Esophagus squamous epithelium (tissue), 5 donors: ENCODE measurements around the gene CPSF4L. TPM values are rescaled to one million over a fixed set of nuclear protein-coding genes. Genes with fewer than 3 reads are reported as not detected.

Experiments
- DNase-seq: peaks from one replicate; lab custom pipeline; 2025; lab: John Stamatoyannopoulos, UW
- H3K27ac ChIP-seq, 4 donors: fragments of 200-600 bp; sonication (generic); one replicate each; pipeline ENCODE4 v1.5.1; 2016 to 2019; ENCODE audit warnings: mild to moderate bottlenecking in 1 of 4
- H3K27me3 ChIP-seq, 4 donors: fragments of 200-600 bp; sonication (generic); 1 replicate in 3 of 4; 2 replicates in 1 of 4; pipeline versions ENCODE4 v1.5.1 to v1.6.0; 2017 to 2021; ENCODE audit warnings: antibody characterized with exemption in 1 of 4
- H3K36me3 ChIP-seq, 3 donors: fragments of 200-600 bp; sonication (generic); one replicate each; pipeline ENCODE4 v1.5.1; 2016 to 2019
- H3K4me1 ChIP-seq, 3 donors: fragments of 200-600 bp; sonication (generic); one replicate each; pipeline ENCODE4 v1.5.1; 2017 to 2019
- H3K4me3 ChIP-seq, 4 donors: fragments of 200-600 bp; sonication (generic); 1 replicate in 3 of 4; 2 replicates in 1 of 4; pipeline ENCODE4 v1.5.1; 2016 to 2019; ENCODE audit warnings: mild to moderate bottlenecking in 2 of 4, moderate library complexity in 1 of 4
- H3K9me3 ChIP-seq, 3 donors: fragments of 200-600 bp; sonication (generic); one replicate each; pipeline ENCODE4 v1.5.1; 2016 to 2019
- POLR2A ChIP-seq, 4 donors: fragments of 450-650 bp; IDR thresholded peaks; one replicate each; pipeline ENCODE4 v1.6.1; 2017; ENCODE audit warnings: antibody characterized with exemption in 4 of 4, mild to moderate bottlenecking in 4 of 4, moderate library complexity in 3 of 4
- WGBS, 2 donors: methylation state at CpG; one replicate each; pipeline ENCODE4 v1.1.5; 2018; 5-methylcytosine and 5-hydroxymethylcytosine counted together
- intact Hi-C: fragments of 100-400 bp; cut with DNase I; formaldehyde crosslinking; loops from one replicate; pipeline ENCODE4 v1.15.0; 2022
- total RNA-seq, 4 donors: library from RNA; depleted of rRNA; stranded (reverse); fragments of >200 nt; gene quantifications; one replicate each; pipeline ENCODE4 v1.1.0, GENCODE V29; 2016
- TF ChIP-seq, protein P1 (sequence below), 6 experiments: fragments of 450-650 bp in 4 of 6; fragments of 200-600 bp in 2 of 6; sonication (generic) in 2 of 6; IDR thresholded peaks; one replicate each; pipeline ENCODE4 v1.5.1; 2016 to 2019; ENCODE audit warnings: antibody characterized with exemption in 6 of 6, mild to moderate bottlenecking in 4 of 6, moderate library complexity in 4 of 6
- donor health status: DM: yes; HTN: yes; CAD: no.

CPSF4L gene
- total RNA-seq, 4 donors from 2014 or later, result not detected

DNA sequence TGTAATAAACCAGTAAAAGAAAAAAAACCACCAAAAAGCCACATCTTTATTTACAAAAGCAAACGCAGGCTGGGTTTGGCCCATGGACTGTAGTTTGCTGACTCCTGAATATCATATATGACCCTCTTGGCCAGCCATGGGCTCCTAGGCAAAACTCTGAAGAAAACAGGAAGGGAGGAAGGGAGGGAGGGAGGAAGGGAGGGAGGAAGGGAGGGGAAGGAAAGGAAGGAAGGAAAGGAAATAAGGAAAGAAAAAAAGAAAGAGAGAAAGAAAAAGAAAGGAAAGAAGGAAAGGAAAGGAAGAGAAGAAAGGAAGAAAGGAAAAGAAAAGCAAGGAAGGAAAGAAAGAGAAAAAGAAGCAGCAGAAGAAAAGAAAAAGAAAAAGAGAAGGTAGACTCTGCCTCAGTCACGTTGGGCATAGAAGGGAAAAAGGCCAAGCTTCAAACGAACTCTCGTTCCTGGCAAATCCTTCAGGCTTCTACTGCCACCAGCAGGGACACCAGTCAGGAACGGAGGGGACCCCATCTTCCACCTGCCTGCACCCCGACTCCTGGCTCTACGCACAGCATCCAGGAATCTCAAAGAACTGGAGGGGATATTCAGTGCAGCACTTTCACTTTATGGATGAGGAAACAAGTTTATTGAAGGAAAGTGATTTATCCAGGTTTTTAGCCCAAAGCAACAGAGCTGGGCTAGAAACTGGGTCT is 28.0 kb upstream of the CPSF4L start:
- no peak for DNase-seq
- TF ChIP-seq, protein P1, sequence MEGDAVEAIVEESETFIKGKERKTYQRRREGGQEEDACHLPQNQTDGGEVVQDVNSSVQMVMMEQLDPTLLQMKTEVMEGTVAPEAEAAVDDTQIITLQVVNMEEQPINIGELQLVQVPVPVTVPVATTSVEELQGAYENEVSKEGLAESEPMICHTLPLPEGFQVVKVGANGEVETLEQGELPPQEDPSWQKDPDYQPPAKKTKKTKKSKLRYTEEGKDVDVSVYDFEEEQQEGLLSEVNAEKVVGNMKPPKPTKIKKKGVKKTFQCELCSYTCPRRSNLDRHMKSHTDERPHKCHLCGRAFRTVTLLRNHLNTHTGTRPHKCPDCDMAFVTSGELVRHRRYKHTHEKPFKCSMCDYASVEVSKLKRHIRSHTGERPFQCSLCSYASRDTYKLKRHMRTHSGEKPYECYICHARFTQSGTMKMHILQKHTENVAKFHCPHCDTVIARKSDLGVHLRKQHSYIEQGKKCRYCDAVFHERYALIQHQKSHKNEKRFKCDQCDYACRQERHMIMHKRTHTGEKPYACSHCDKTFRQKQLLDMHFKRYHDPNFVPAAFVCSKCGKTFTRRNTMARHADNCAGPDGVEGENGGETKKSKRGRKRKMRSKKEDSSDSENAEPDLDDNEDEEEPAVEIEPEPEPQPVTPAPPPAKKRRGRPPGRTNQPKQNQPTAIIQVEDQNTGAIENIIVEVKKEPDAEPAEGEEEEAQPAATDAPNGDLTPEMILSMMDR (IDR thresholded peaks at IDR 0.05), result no peak
- TF ChIP-seq POLR2A (IDR thresholded peaks at IDR 0.05), result no peak
- H3K4me3 ChIP-seq, result no peak overlapping the region
- H3K27ac ChIP-seq, result peak overlapping the region; percentile 80 to 93 (median 85)
- no peaks in the 10 kb centered on the region for H3K9me3 ChIP-seq
- WGBS, 2 donors, result 54 to 55% methylated on average over 7 of the region's 7 CpGs
- no peaks in the 10 kb centered on the region for H3K27me3 ChIP-seq
- peaks cover 66 to 100% (median 98%) of the 10 kb centered on the region in 3 donors for H3K4me1 ChIP-seq
- H3K36me3 ChIP-seq, result peaks cover 13 to 31% (median 16%) of the 10 kb centered on the region in 3 donors
- intact Hi-C loops, result no loop called here

DNA sequence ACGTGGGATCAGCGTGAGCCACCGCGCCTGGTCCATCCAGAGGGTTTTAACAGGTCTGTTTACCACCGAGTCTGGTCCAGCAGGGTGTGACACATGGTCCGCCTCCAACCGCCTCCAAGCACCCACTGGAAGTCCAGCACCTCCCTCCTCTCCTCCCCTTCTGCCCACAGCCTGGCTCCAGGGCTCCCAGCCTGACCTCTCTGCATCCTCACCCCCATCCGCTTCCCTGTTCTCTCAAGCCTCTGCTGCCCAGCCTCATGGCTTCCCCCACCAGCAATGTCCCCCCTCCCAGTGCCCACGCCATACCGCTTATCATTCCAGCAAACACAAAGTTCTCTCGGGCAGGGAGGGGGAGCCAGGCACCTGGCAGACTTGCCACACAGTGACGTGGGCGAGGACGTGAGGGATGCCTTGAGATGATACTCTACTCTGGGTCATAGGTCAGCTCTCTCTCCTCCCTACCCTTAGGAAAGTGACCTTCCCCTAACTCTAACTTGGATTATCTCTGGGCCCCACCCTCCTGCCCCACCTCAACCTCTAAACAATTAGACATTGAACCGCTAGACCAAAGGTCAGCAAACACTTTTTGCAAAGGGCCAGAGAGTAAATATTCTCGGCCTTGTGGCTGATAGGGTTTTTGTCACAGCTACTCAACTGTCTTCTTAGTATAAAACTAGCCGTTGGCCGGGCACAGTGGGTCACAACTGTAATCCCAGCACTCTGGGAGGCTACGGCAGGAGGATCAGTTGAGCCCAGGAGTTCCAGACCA is 27.0 kb upstream of the CPSF4L start:
- no peak for DNase-seq
- H3K36me3 ChIP-seq, result peaks cover 14 to 41% (median 16%) of the 10 kb centered on the region in 3 donors
- H3K4me3 ChIP-seq, result peak overlapping the region in 1 of 4 donors; percentile 1
- peak overlapping the region; percentile 73 to 87 (median 82) for H3K27ac ChIP-seq
- H3K9me3 ChIP-seq, result no peaks in the 10 kb centered on the region
- H3K27me3 ChIP-seq, result no peaks in the 10 kb centered on the region
- intact Hi-C loops, result no loop called here
- peaks cover 66 to 100% (median 93%) of the 10 kb centered on the region in 3 donors for H3K4me1 ChIP-seq
- TF ChIP-seq, protein P1 (IDR thresholded peaks at IDR 0.05), result no peak
- TF ChIP-seq POLR2A (IDR thresholded peaks at IDR 0.05), result no peak
- 56 to 59% methylated on average over 13 to 18 of the region's 19 CpGs for WGBS, 2 donors

- peaks cover 14 to 48% (median 16%) of the 10 kb centered on the region in 3 donors for H3K36me3 ChIP-seq
- no peak for DNase-seq
- H3K27ac ChIP-seq, result peak overlapping the region; percentile 57 to 87 (median 78)
- intact Hi-C loops, result no loop called here
- no peaks in the 10 kb centered on the region for H3K9me3 ChIP-seq
- H3K4me3 ChIP-seq, result peak overlapping the region in 1 of 4 donors; percentile 10
- TF ChIP-seq, protein P1 (IDR thresholded peaks at IDR 0.05), result no peak
- TF ChIP-seq POLR2A (IDR thresholded peaks at IDR 0.05), result no peak
- peaks cover 51 to 91% (median 80%) of the 10 kb centered on the region in 3 donors for H3K4me1 ChIP-seq
- 27 to 31% methylated on average over 5 of the region's 8 CpGs for WGBS, 2 donors
- no peaks in the 10 kb centered on the region for H3K27me3 ChIP-seq
These were observed 25.2 kb upstream of the CPSF4L start for GRCh38 chr17:73286863-73287296.

GRCh38 chr17:73285916-73286862 is 24.5 kb upstream of the CPSF4L start:
- 71 to 76% methylated on average over 20 to 21 of the region's 52 CpGs for WGBS, 2 donors
- H3K27ac ChIP-seq, result peak overlapping the region; percentile 57 to 87 (median 78)
- H3K4me3 ChIP-seq, result peak overlapping the region in 1 of 4 donors; percentile 10
- peaks cover 44 to 84% (median 74%) of the 10 kb centered on the region in 3 donors for H3K4me1 ChIP-seq
- H3K27me3 ChIP-seq, result no peaks in the 10 kb centered on the region
- H3K36me3 ChIP-seq, result peaks cover 14 to 55% (median 16%) of the 10 kb centered on the region in 3 donors
- intact Hi-C loops, result no loop called here
- DNase-seq, result no peak
- TF ChIP-seq, protein P1 (IDR thresholded peaks at IDR 0.05), result no peak
- no peak for TF ChIP-seq POLR2A (IDR thresholded peaks at IDR 0.05)
- H3K9me3 ChIP-seq, result no peaks in the 10 kb centered on the region
